Left kidney (tissue), 2 donors: ENCODE measurements around the gene LSM7. TPM values are rescaled to one million over a fixed set of nuclear protein-coding genes. Genes with fewer than 3 reads are reported as not detected.
"Not testable (repeated sequence)": the region's sequence is repeated elsewhere in the genome, so short reads cannot be mapped to it uniquely, and the experiment has no call there.

Experiments used
- DNase-seq: peaks from one replicate; pipeline ENCODE4 v3.0.0-alpha.2; 2013
- polyA plus RNA-seq: library from polyadenylated mRNA; unstranded; fragments of 120-200 nt; gene quantifications from one replicate; pipeline ENCODE4 v1.2.1, GENCODE V29; 2013; ENCODE audit not compliant: insufficient read length

LSM7 gene
- polyA plus RNA-seq, 1 donor = 90.5 TPM

GRCh38 chr19:2303211-2303798, 25.1 kb downstream of the LSM7 start:
- no peak for DNase-seq

GRCh38 chr19:2302319-2303210, 25.8 kb downstream of the LSM7 start:
- no peak for DNase-seq

GRCh38 chr19:2300533-2300932, 27.9 kb downstream of the LSM7 start:
- DNase-seq = no peak

DNA sequence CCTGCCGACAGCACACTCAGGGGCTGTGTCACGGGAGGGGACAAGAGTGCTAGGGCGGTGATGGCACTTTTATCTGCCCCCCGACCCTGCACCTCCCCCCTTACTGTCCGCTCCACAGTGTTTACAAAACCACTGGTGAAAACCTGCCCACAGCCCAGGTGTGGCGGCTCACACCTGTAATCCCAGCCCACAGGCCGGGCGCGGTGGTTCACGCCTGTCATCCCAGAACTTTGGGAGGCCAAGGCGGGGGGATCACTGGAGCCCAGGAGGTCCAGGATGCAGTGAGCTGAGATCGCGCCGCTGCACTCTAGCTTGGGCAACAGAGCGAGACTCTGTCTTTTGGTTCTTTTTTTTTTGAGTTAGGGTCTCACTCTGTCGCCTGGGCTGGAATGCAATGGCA, 32.2 kb downstream of the LSM7 start:
- no peak for DNase-seq

- no peak for DNase-seq
Measured at GRCh38 chr19:2294687-2295335, 33.6 kb downstream of the LSM7 start.

GRCh38 chr19:2291185-2291751, 37.1 kb downstream of the LSM7 start:
- no peak for DNase-seq

GRCh38 chr19:2290441-2291184, 37.8 kb downstream of the LSM7 start:
- no peak for DNase-seq

DNA sequence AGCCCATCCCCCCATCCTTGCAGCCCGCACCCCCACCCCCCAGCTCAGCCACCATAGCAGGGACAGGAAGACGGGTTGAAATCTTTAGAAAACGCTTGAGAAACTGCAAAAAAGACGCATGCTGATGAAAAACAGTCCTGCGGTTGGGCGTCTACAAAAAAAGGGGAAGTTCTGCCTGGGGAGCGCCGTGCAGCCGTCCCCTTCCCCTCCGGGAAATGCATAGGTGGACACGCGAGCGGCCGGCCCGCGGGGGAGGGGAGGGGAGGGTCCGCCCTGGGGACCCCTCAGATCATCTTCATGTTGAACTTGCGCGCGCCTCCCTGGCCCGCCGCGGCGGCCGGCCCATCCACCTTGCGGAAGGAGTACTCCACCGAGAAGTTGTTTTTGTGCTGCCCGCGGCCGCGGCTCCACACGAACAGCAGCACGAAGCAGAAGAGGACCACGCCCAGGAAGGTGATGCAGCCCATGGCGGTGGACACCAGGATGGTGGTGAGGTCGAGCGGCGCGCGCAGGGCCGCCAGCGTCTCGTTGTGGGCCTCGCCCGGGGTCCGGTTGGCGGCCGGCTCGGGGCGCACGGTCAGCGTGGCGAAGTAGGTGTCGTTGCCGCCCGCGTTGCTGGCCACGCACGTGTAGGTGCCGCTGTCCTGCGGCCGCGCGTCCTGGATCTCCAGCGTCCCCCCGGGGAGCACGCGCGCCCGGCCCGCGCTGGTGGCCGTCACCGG, 38.5 kb downstream of the LSM7 start:
- no peak for DNase-seq

DNA sequence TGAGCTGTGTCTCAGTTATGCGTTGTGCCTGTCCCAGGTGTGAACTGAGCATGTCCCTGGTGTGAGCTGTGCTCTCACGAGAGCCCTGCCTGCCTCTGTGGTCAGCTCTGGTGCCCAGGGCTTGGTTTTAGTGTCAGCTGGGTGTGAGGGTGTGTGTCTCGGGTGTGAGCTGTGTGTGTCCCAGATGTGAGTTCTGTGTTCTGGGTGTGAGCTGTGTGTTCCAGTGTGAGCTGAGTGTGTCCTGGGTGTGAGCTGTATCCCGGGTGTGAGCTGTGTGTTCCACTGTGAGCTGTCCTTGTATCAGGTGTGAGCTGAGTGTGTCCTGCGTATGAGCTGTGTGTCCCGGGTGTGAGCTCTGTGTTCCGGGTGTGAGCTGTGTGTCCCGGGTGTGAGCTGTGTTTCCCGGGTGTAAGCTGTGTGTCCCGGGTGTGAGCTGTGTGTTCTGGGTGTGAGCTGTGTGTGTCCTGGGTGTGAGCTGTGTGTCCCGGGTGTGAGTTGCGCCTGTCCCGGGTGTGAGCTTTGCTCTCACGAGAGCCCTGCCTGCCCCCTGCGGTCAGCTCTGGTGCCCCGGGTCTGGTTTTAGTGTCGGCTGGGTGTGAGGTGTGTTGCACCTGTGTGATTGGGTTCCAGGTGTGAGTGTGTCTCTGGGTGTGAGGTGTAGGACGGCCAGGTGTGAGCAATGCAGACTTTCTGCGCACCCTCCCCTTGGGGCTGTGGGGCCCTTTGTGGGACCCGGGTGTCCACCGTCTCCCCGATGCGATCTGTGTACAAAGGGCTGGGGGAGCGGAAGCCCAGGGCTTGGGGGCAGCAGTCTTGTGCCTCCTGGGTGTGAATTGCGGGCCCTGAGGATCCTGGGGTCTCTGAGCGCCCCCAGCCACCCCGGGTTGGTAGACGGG, 39.3 kb downstream of the LSM7 start:
- DNase-seq = no peak

DNA sequence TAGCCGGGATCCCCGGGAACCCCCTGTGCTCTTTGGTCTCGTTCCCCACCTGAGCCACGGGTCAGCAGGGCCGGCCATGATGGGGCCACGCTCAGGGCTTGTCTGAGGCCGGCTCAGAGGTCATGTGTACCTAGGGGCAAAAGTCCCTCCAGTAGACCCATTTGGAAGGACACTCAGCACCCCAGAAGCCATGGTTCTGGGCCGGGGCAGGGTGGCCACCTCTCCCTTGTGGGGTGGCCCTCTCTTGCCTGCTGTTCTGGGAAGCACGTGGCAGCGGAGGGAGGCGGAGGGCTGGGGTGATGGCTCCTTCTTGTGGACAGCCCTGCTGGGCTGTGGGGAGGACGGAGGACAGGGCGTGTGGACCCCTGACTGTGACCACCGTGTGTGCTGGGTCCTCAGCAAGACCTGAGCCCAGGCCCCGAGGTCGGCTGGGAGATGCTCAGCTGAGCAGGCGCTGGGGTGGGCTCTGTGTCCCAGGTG, 40.0 kb downstream of the LSM7 start:
- no peak for DNase-seq

GRCh38 chr19:2287585-2288337, 40.6 kb downstream of the LSM7 start:
- no peak for DNase-seq

GRCh38 chr19:2286402-2287140, 41.8 kb downstream of the LSM7 start:
- DNase-seq = no peak

DNA sequence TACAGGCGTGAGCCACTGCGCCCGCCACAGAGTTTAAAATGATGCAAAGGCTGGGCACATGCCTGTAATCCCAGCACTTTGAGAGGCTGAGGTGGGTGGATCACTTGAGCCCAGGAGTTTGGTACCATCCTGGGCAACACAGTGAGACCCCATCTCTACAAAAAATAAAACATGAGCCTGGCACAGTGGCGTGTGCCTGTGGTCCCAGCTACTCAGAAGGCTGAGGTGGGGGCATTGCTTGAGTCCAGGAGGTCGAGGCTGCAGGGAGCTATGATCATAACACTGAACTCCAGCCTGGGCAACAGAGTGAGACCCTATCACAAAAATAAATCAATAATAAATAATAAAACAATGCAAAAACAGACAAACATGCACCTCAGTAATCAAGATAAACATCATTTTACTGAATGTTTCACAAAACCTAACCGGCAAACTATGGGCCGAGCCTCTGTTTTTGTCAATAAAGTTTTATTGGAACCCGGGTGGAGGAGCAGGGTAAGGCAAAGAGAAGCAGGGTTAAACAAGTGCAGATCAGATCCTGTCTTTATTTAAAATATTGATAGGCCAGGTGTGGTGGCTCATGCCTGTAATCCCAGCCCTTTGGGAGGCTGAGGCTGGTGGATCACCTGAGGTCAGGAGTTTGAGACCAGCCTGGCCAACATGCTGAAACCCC, 44.4 kb downstream of the LSM7 start:
- DNase-seq = no peak

DNA sequence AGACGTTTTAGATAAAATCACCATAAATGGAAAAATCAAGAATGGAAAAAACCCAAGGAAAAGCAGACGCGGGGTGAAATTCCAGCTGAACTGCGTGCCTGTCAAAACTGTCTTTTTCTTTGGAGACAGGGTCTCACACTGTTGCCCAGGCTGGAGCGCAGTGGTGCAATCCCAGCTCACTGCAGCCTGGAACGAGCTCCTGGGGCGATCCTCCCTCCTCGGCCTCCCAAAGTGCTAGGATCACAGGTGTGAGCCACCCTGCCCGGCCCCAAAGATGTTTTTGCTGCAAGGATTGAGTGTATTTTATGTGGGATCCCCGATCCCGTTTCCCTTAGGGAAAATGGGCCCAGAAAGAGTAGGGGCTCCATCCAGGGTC, 45.5 kb downstream of the LSM7 start:
- DNase-seq = no peak

DNA sequence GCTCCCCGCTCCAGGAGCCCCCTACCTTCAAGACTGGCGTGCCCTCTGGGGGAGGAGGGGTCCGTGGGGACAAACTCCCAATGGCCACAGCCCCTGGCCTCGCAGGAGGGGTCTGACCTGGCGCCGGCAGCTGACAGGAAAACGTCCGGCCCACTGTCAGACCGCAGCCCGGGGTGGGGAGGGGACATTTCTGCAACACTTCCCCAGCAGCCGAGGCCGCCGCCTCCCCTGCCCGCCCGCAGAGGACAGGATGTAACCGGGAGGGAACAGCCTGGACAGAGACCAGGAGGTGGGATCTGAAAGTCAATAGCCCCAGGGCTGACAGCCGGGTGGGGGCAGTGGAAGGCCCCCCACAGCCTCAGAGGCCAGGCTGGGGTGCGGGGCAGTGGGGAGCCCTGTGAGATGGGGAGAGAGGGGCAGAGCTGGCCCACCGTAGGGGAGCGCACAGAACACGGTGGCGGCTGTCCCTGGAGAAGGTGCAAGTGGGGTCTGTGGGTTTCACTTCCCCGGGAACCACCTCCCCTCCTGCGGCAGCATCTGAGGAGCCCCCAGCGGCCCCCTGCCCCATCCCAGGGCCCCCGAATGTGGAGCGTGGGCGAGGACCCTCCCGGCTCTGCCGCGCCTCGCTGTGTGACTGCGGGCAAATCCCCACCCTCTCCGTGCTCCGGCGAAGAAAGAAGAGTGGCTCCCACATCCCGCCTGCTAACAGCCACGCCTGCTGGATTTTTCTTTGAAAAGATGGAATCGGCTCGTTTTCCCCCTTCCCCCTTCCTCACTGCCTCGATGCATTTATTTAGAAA, 46.1 kb downstream of the LSM7 start, which contains the start of gene PEAK3:
PEAK3 (minus strand) TSS at position 114 of the 800 bp plus-strand sequence. CDS start 1,244 bp downstream, outside the sequence.
- DNase-seq = no peak

- DNase-seq = not testable (repeated sequence)
Measured at GRCh38 chr19:2281265-2282061, 46.9 kb downstream of the LSM7 start.
